ENCODE measurements around the gene RANBP6. TPM values are rescaled to one million over a fixed set of nuclear protein-coding genes. Genes with fewer than 3 reads are reported as not detected.

The RANBP6 gene
- 4.1 and 5.9 TPM in 2 replicates for polyA plus RNA-seq (2012; rRNA removed)
- polyA plus RNA-seq (2012; cell fraction: cytosol; rRNA removed), result 7.5 and 7.9 TPM in 2 replicates
- 1.9 and 4.4 TPM in 2 replicates for polyA plus RNA-seq (2012; cell fraction: nucleus; rRNA removed)

DNA sequence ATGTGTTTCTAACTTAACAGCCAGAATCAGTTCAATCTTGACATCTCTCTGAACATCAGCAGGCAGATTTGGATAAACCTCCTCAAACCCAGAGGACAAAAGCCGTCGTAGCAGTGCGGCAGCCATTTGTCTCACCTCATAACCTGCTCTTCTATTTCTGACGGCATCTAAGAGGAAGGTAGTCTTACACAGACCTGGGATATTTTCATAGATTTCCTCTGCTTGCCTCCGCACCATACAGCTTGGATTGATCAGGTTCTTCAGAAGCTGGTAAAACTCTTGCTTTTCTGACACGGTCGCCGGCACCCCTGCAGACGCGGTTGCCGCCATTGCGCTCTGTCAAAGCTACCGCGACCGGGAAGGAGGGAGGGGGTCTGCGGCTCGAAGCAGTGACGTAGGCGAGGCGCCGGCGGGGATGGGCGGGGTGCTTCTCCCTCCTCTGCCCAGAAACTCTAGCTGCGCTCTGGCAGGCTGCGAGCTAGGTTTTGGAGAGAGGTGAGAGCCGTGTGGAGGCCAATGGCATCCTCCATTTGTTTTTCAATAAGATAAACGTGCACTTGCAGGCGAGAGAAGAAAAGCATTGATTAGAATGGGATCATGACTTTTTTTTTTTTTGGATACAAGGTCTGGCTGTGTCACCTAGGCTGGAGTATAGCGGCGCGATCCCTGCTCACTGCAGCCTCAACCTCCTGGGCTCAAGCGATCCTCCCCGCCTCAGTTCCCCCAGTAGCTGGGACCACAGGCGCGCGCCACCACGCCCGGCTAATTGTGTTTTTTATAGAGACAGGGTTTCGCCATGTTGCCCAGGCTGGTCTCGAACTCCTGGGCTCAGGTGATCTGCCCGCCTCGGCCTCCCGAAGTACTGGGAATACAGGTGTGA, at the start of gene RANBP6:
Gene RANBP6 (minus strand): TSS at position 347 of the 880 bp plus-strand sequence. CDS start 17 bp downstream, at position 330.
- H3K9me3 ChIP-seq, result no peaks in the 10 kb centered on the region
- H4K20me1 ChIP-seq (ENCODE audit: insufficient read depth), result 0 out of 2 replicates have a peak, but pooled peaks cover 7% of the 10 kb centered on the region
- peaks cover 31 to 34% of the 10 kb centered on the region in 2 experiments for H3K36me3 ChIP-seq (replicated peaks in 1 of 2; ENCODE audit: control insufficient read depth in 1 of 2, insufficient read depth in 2 of 2, low read length in 1 of 2)
- DNase-seq, result peak; percentile 90
- peaks cover 9 to 15% of the 10 kb centered on the region in 2 experiments; a peak in 3 of 4 replicates for H3K4me1 ChIP-seq (ENCODE audit: control insufficient read depth in 1 of 2, insufficient read depth in 2 of 2, low read depth in 1 of 2, low read length in 1 of 2)
- 3% methylated on average over 36 of the region's 43 CpGs for WGBS (ENCODE audit: low lambda C conversion rate)
- H3K9ac ChIP-seq, result peak within 1 kb of the TSS; percentile 78
- POLR2A ChIA-PET, result interaction anchor here (0.6 to 0.9 kb wide), 5 partner anchors 21 to 565 kb away, joined by 3 to 6 read pairs (median 3); partner anchors contain the start of genes CD274 and ERMP1
- peak within 1 kb of the TSS; percentile 89 to 91 for H3K4me3 ChIP-seq (ENCODE audit: low read depth in 2 of 2, low read length in 1 of 2)
- peak within 1 kb of the TSS; percentile 85 for H3K4me2 ChIP-seq
- H3K79me2 ChIP-seq (ENCODE audit: insufficient read depth), result peaks cover 48% of the 10 kb centered on the region
- CTCF ChIA-PET, result interaction anchor here (1.4 to 3.1 kb wide), 3 partner anchors 8 to 183 kb away, joined by 6 to 14 read pairs (median 6); partner anchors contain the start of gene ERMP1
- H3K9me2 ChIP-seq, result no peaks in the 10 kb centered on the region
- peak within 1 kb of the TSS; percentile 90 for H2AFZ ChIP-seq (ENCODE audit: low read depth)
- TF ChIP-seq SIN3A (IDR thresholded peaks at IDR 0.05; ENCODE audit: borderline replicate concordance, low read depth, low read length) (peak; percentile 58; the same call in 1 of the 2 replicates), MAX (IDR thresholded peaks at IDR 0.05; ENCODE audit: low read depth) (0 out of 2 replicates have a peak, but pooled peaks have one; percentile 41), CHD2 (IDR thresholded peaks at IDR 0.05; ENCODE audit: low read length, partially characterized antibody) (peak; percentile 69), REST (IDR thresholded peaks at IDR 0.05; ENCODE audit: low read depth, low read length) (0 out of 2 replicates have a peak, but pooled peaks have one; percentile 53), TCF12 (IDR thresholded peaks at IDR 0.05) (no peak; the same call in 1 of the 2 replicates), RXRA (IDR thresholded peaks at IDR 0.05; ENCODE audit: borderline replicate concordance, low read depth) (no peak), RAD21 (IDR thresholded peaks at IDR 0.05; ENCODE audit: low read length) (no peak), MXI1 (IDR thresholded peaks at IDR 0.05; ENCODE audit: low read depth, low read length) (peak; percentile 69; the same call in 1 of the 2 replicates), GATA2 (CRISPR knock-in tag; IDR thresholded peaks at IDR 0.05) (no peak), FOXM1 (IDR thresholded peaks at IDR 0.05; ENCODE audit: low read depth) (no peak), FOSL2 (IDR thresholded peaks at IDR 0.05; ENCODE audit: borderline replicate concordance, low read depth) (0 out of 2 replicates have a peak, but pooled peaks have one; percentile 2), RCOR1 (IDR thresholded peaks at IDR 0.05; ENCODE audit: low read length) (peak; percentile 43; the same call in 1 of the 2 replicates), YY1 (IDR thresholded peaks at IDR 0.05; ENCODE audit: low read depth) (peak; percentile 95), POLR2AphosphoS5 (IDR thresholded peaks at IDR 0.05; ENCODE audit: low read depth, low read length) (peak; percentile 90), TAF1 (IDR thresholded peaks at IDR 0.05; ENCODE audit: borderline replicate concordance, low read depth, low read length) (peak; percentile 93), ELF1 (IDR thresholded peaks at IDR 0.05) (peak; percentile 70; the same call in 1 of the 2 replicates), SMC3 (IDR thresholded peaks at IDR 0.05; ENCODE audit: low read depth, low read length) (no peak; the same call in 1 of the 2 replicates)
- TF ChIP-seq, protein P1, sequence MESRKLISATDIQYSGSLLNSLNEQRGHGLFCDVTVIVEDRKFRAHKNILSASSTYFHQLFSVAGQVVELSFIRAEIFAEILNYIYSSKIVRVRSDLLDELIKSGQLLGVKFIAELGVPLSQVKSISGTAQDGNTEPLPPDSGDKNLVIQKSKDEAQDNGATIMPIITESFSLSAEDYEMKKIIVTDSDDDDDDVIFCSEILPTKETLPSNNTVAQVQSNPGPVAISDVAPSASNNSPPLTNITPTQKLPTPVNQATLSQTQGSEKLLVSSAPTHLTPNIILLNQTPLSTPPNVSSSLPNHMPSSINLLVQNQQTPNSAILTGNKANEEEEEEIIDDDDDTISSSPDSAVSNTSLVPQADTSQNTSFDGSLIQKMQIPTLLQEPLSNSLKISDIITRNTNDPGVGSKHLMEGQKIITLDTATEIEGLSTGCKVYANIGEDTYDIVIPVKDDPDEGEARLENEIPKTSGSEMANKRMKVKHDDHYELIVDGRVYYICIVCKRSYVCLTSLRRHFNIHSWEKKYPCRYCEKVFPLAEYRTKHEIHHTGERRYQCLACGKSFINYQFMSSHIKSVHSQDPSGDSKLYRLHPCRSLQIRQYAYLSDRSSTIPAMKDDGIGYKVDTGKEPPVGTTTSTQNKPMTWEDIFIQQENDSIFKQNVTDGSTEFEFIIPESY (IDR thresholded peaks at IDR 0.05; ENCODE audit: borderline replicate concordance, low read depth), result no peak
- TF ChIP-seq, protein P2, sequence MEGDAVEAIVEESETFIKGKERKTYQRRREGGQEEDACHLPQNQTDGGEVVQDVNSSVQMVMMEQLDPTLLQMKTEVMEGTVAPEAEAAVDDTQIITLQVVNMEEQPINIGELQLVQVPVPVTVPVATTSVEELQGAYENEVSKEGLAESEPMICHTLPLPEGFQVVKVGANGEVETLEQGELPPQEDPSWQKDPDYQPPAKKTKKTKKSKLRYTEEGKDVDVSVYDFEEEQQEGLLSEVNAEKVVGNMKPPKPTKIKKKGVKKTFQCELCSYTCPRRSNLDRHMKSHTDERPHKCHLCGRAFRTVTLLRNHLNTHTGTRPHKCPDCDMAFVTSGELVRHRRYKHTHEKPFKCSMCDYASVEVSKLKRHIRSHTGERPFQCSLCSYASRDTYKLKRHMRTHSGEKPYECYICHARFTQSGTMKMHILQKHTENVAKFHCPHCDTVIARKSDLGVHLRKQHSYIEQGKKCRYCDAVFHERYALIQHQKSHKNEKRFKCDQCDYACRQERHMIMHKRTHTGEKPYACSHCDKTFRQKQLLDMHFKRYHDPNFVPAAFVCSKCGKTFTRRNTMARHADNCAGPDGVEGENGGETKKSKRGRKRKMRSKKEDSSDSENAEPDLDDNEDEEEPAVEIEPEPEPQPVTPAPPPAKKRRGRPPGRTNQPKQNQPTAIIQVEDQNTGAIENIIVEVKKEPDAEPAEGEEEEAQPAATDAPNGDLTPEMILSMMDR (IDR thresholded peaks at IDR 0.05), result no peak
- H3F3A ChIP-seq (replicated peaks; ENCODE audit: insufficient read depth), result peaks cover 11% of the 10 kb centered on the region
- H3K27me3 ChIP-seq (ENCODE audit: insufficient read depth), result no peaks in the 10 kb centered on the region
- H3K27ac ChIP-seq (ENCODE audit: low read depth in 2 of 2, low read length in 1 of 2), result peak within 1 kb of the TSS; percentile 75 to 77
